H1 (cell line): ENCODE results near the gene NRXN3. TPM values are rescaled to one million over a fixed set of nuclear protein-coding genes. Genes with fewer than 3 reads are reported as not detected.

Source experiments
- CTCF ChIA-PET: fragments of 300-600 bp; sonication (Branson Sonifier 250); formaldehyde crosslinking; loops from one replicate; lab custom pipeline; 2021; ENCODE audit not compliant: partially characterized antibody; lab: Charles Lee
- POLR2A ChIA-PET: fragments of 300-600 bp; sonication (Branson Sonifier 250); formaldehyde crosslinking; loops from one replicate; lab custom pipeline; 2021; ENCODE audit warnings: inconsistent platforms; ENCODE audit not compliant: partially characterized antibody; lab: Charles Lee
- DNase-seq, 2 experiments: peaks; one replicate each; pipeline versions ENCODE4 v3.0.0 to v3.0.0-alpha.2; 2010 to 2022; ENCODE audit warnings: low spot score in 2 of 2, low read depth in 1 of 2, mixed read lengths in 1 of 2
- FAIRE-seq: peaks from 2 replicates; lab custom pipeline; 2011; peaks lifted over from hg19 to GRCh38; lab: Jason Lieb, UNC
- H2AFZ ChIP-seq: 2 replicates; pipeline ENCODE4 v1.8.1; 2012; ENCODE audit warnings: low read length, inconsistent platforms
- H2AK5ac ChIP-seq: 2 replicates; pipeline ENCODE4 v1.6.1; 2013; ENCODE audit warnings: low read depth, low read length
- H2BK120ac ChIP-seq: replicated peaks from 2 replicates; pipeline ENCODE3; 2013; ENCODE audit warnings: low read depth, low read length, inconsistent platforms
- H2BK12ac ChIP-seq: 2 replicates; pipeline ENCODE4 v1.6.1; 2013; ENCODE audit warnings: low read depth, low read length
- H2BK15ac ChIP-seq: 2 replicates; pipeline ENCODE4 v1.6.1; 2013; ENCODE audit warnings: low read length
- H2BK20ac ChIP-seq: 2 replicates; pipeline ENCODE4 v1.6.1; 2013; ENCODE audit warnings: low read length
- H2BK5ac ChIP-seq: 2 replicates; pipeline ENCODE4 v1.6.1; 2013; ENCODE audit warnings: low read depth, low read length
- H3K14ac ChIP-seq: 2 replicates; pipeline ENCODE4 v1.6.1; 2013; ENCODE audit warnings: inconsistent platforms; ENCODE audit not compliant: insufficient read length
- H3K18ac ChIP-seq: 2 replicates; pipeline ENCODE4 v1.6.1; 2013; ENCODE audit warnings: low read length; ENCODE audit errors: extremely low read depth
- H3K23ac ChIP-seq: 2 replicates; pipeline ENCODE4 v1.6.1; 2013; ENCODE audit warnings: inconsistent platforms; ENCODE audit not compliant: insufficient read length
- H3K23me2 ChIP-seq: 2 replicates; pipeline ENCODE4 v1.6.1; 2013; ENCODE audit warnings: low read depth, low read length
- H3K27ac ChIP-seq: 2 replicates; pipeline ENCODE4 v1.6.1; 2011; ENCODE audit warnings: low read depth, low read length, inconsistent platforms
- H3K27me3 ChIP-seq, 4 experiments: replicated peaks in 1 of 4; 1 replicate in 1 of 4; 2 replicates in 3 of 4; pipeline versions ENCODE4 v1.6.1 to v1.8.1; 2011 to 2013; ENCODE audit warnings: low read length in 3 of 4, mild to moderate bottlenecking in 3 of 4, inconsistent platforms in 2 of 4, mixed read lengths in 2 of 4, moderate library complexity in 1 of 4; ENCODE audit not compliant: control insufficient read depth in 3 of 4, insufficient read depth in 3 of 4; ENCODE audit errors: extremely low read depth in 1 of 4
- H3K36me3 ChIP-seq, 4 experiments: 2 replicates each; pipeline versions ENCODE4 v1.6.1 to v1.8.1; 2011 to 2013; ENCODE audit warnings: mild to moderate bottlenecking in 4 of 4, low read length in 3 of 4, moderate library complexity in 2 of 4, control low read depth in 1 of 4, inconsistent platforms in 1 of 4; ENCODE audit not compliant: insufficient read depth in 4 of 4, control insufficient read depth in 2 of 4
- H3K4ac ChIP-seq: replicated peaks from 2 replicates; pipeline ENCODE3; 2013; ENCODE audit warnings: low read length, low read depth, mixed read lengths, inconsistent platforms; ENCODE audit not compliant: insufficient read length
- H3K4me1 ChIP-seq, 4 experiments: replicated peaks in 1 of 4; 1 replicate in 1 of 4; 2 replicates in 3 of 4; pipeline versions ENCODE4 v1.6.1 to v1.8.1; 2011 to 2013; ENCODE audit warnings: low read length in 3 of 4, inconsistent platforms in 2 of 4, mixed read lengths in 1 of 4; ENCODE audit not compliant: insufficient read depth in 4 of 4, control insufficient read depth in 3 of 4
- H3K4me2 ChIP-seq, 2 experiments: 2 replicates each; pipeline versions ENCODE4 v1.6.1 to v1.8.1; 2011 to 2013; ENCODE audit warnings: low read depth in 2 of 2, low read length in 2 of 2, control low read depth in 1 of 2, inconsistent platforms in 1 of 2, mild to moderate bottlenecking in 1 of 2; ENCODE audit not compliant: insufficient read depth in 1 of 2
- H3K4me3 ChIP-seq, 4 experiments: fragments of 200-600, 300-600 bp in 1 of 4; sonication (generic), shearing (Covaris generic), sonication (Bioruptor Twin) in 1 of 4; 2 replicates each; pipeline versions ENCODE4 v1.5.1 to v1.8.1; 2011 to 2016; ENCODE audit warnings: low read length in 4 of 4, low read depth in 3 of 4, control low read depth in 2 of 4, inconsistent platforms in 2 of 4, mild to moderate bottlenecking in 2 of 4, mixed read lengths in 1 of 4, moderate library complexity in 1 of 4; ENCODE audit not compliant: insufficient read depth in 2 of 4; ENCODE audit errors: extremely low read depth in 1 of 4
- H3K56ac ChIP-seq: replicated peaks from 2 replicates; pipeline ENCODE3; 2013; ENCODE audit warnings: low read depth, mild to moderate bottlenecking, mixed read lengths, low read length, inconsistent platforms; ENCODE audit not compliant: insufficient read length
- H3K79me1 ChIP-seq: 2 replicates; pipeline ENCODE4 v1.6.1; 2013; ENCODE audit warnings: low read depth, low read length, control low read depth
- H3K79me2 ChIP-seq, 2 experiments: 2 replicates each; pipeline versions ENCODE4 v1.6.1 to v1.8.1; 2012 to 2013; ENCODE audit warnings: low read length in 2 of 2, mild to moderate bottlenecking in 2 of 2, inconsistent platforms in 1 of 2; ENCODE audit not compliant: insufficient read depth in 2 of 2, control insufficient read depth in 1 of 2
- H3K9ac ChIP-seq, 4 experiments: replicated peaks in 1 of 4; 1 replicate in 1 of 4; 2 replicates in 3 of 4; pipeline versions ENCODE4 v1.6.1 to v1.8.1; 2011 to 2013; ENCODE audit warnings: low read depth in 3 of 4, low read length in 3 of 4, control low read depth in 2 of 4, mild to moderate bottlenecking in 2 of 4, moderate library complexity in 2 of 4, inconsistent platforms in 1 of 4; ENCODE audit errors: extremely low read depth in 1 of 4
- H3K9me3 ChIP-seq, 2 experiments: 2 replicates each; pipeline versions ENCODE4 v1.6.1 to v1.8.1; 2012 to 2013; ENCODE audit warnings: mild to moderate bottlenecking in 2 of 2, moderate library complexity in 2 of 2, control low read depth in 1 of 2, inconsistent platforms in 1 of 2, low read depth in 1 of 2, low read length in 1 of 2, mixed read lengths in 1 of 2; ENCODE audit not compliant: insufficient read depth in 2 of 2
- H4K20me1 ChIP-seq, 2 experiments: replicated peaks in 1 of 2; 2 replicates each; pipeline versions ENCODE3 to v1.8.1; 2011 to 2013; ENCODE audit warnings: inconsistent platforms in 2 of 2, low read length in 2 of 2, mild to moderate bottlenecking in 1 of 2; ENCODE audit not compliant: insufficient read depth in 2 of 2, control insufficient read depth in 1 of 2
- H4K5ac ChIP-seq: 2 replicates; pipeline ENCODE4 v1.6.1; 2013; ENCODE audit warnings: low read length, low read depth, mixed read lengths, inconsistent platforms; ENCODE audit not compliant: insufficient read length
- H4K8ac ChIP-seq: 2 replicates; pipeline ENCODE4 v1.8.0; 2013; ENCODE audit warnings: mild to moderate bottlenecking, moderate library complexity, low read length, inconsistent platforms; ENCODE audit not compliant: insufficient read depth; ENCODE audit errors: extremely low read depth
- H4K91ac ChIP-seq: replicated peaks from 2 replicates; pipeline ENCODE3; 2013; ENCODE audit warnings: low read length, mixed read lengths, inconsistent platforms; ENCODE audit not compliant: insufficient read length
- NRF1 ChIP-seq: IDR thresholded peaks from 2 replicates; pipeline ENCODE4 v1.6.1; 2011; ENCODE audit warnings: mild to moderate bottlenecking, low read depth, low read length, improper control_type of control experiment
- POU5F1 ChIP-seq: IDR thresholded peaks from 2 replicates; pipeline ENCODE4 v1.6.1; 2011; ENCODE audit warnings: low read depth, mild to moderate bottlenecking, low read length, moderate library complexity
- RNF2 ChIP-seq: fragments of 200-900, 300-1000 bp; sonication (generic); IDR thresholded peaks from 2 replicates; pipeline ENCODE4 v1.7.1; 2016; ENCODE audit warnings: borderline replicate concordance, low read depth, mild to moderate bottlenecking, antibody characterized with exemption, low read length; ENCODE audit not compliant: poor library complexity, severe bottlenecking; ENCODE audit errors: missing control alignments
- SP4 ChIP-seq: IDR thresholded peaks from 2 replicates; pipeline ENCODE4 v1.6.1; 2012; ENCODE audit warnings: low read length, inconsistent platforms
- SRF ChIP-seq: IDR thresholded peaks from 2 replicates; pipeline ENCODE4 v1.6.1; 2011; ENCODE audit warnings: mild to moderate bottlenecking, low read depth, low read length, moderate library complexity
- TEAD4 ChIP-seq: IDR thresholded peaks from 2 replicates; pipeline ENCODE4 v1.6.1; 2012; ENCODE audit warnings: low read depth, low read length, inconsistent platforms, mixed read lengths
- WGBS, 2 experiments: shearing (Covaris generic) in 1 of 2; methylation state at CpG; one replicate each; pipeline versions ENCODE4 v1.1.6 to v1.1.7; 2013 to 2015; ENCODE audit warnings: low lambda C conversion rate in 2 of 2, mixed read lengths in 2 of 2, inconsistent platforms in 1 of 2, low coverage in 1 of 2, missing lambda C conversion rate in 1 of 2; ENCODE audit not compliant: insufficient replicate concordance in 2 of 2, insufficient coverage in 1 of 2, insufficient read length in 1 of 2; ENCODE audit errors: extremely low coverage in 1 of 2, missing lambda C conversion rate in 1 of 2; 5-methylcytosine and 5-hydroxymethylcytosine counted together
- polyA plus RNA-seq, 7 experiments: library from polyadenylated mRNA; depleted of rRNA in 3 of 7; stranded (reverse) in 5 of 7; unstranded in 2 of 7; fragments of >200 nt in 5 of 7; fragments of 200-250 nt in 2 of 7; gene quantifications; 1 replicate in 5 of 7; 2 replicates in 1 of 7; 4 replicates in 1 of 7; pipeline versions ENCODE4 v1.2.1 to v1.2.3, GENCODE V29; 2011 to 2013; ENCODE audit warnings: missing spikeins in 2 of 7, mixed read lengths in 2 of 7
- total RNA-seq: library from RNA; stranded (reverse); fragmentation: NEBNext Ultra II Directional; extraction: Animal tissue kit (Norgen Biotek cat#: 25700); gene quantifications from 2 replicates; pipeline ENCODE4 v1.2.1, GENCODE V29; 2021

The NRXN3 gene
- total and polyA plus RNA-seq, 2 of the 8 experiments (the other 6 are each of a cell fraction or from before 2014, with no cell fraction given), result 2.6 to 4.1 TPM

GRCh38 chr14:79298373-79298772 lies 1128.2 kb downstream of the NRXN3 start:
- Histone ChIP-seq H3K23me2 (no peaks in the 10 kb centered on the region; the same call in 1 of the 2 replicates), H2BK15ac (no peak overlapping the region), H4K8ac (no peak overlapping the region), H3K4me1 (peaks cover 0 to 4% (median 3%) of the 10 kb centered on the region in 4 experiments; a peak in 2 of 7 replicates), H3K36me3 (no peaks in the 10 kb centered on the region), H3K4ac (no peak overlapping the region), H2AFZ (no peak overlapping the region), H2BK5ac (no peak overlapping the region), H3K4me3 (no peak overlapping the region), H2BK20ac (no peak overlapping the region), H2BK120ac (no peak overlapping the region), H3K9me3 (no peaks in the 10 kb centered on the region), H3K9ac (no peak overlapping the region), H3K4me2 (no peak overlapping the region), H4K5ac (no peak overlapping the region), H3K56ac (no peak overlapping the region), H4K91ac (no peak overlapping the region), H3K18ac (no peak overlapping the region), H3K27ac (no peak overlapping the region), H3K79me2 (no peaks in the 10 kb centered on the region), H3K14ac (no peak overlapping the region), H4K20me1 (no peaks in the 10 kb centered on the region), H3K23ac (no peak overlapping the region), H3K79me1 (no peaks in the 10 kb centered on the region), H3K27me3 (no peaks in the 10 kb centered on the region; a peak in 1 of 7 replicates), H2BK12ac (no peak overlapping the region), H2AK5ac (no peak overlapping the region)
- ChIA-PET POLR2A (no interaction called here), CTCF (no interaction called here)
- WGBS, 2 experiments, result 95% methylated on average over 4 of the region's 4 CpGs; no CpG with 5 or more reads in 1 of the 2 experiments
- DNase-seq (no peak), FAIRE-seq (no peak)
- TF ChIP-seq TEAD4 (no peak), SP4 (no peak), NRF1 (no peak), SRF (no peak), POU5F1 (no peak), RNF2 (no peak)
